ENCODE data around the gene MGST1.

Gene MGST1

DNA sequence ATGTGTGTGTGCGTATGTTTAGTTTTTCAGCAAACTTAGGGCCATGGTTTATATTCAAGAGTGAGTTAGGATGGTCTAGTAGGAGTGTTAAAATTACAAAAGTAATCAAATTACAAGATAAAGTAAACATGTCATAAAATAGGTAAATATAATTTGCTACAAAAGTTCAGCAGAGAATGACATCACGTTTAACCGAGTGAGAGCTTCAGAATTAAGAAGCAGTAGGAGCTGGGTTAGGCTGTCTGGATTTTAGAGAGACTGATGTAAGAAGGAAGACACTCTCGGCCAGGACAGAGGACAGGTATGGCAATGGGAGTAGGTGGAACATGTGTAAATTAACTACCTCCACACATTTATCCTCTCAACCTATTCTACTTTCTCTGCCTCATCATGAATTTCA is 11.6 kb upstream of the MGST1 start:
- no peak overlapping the region for H3K4me3 ChIP-seq (ENCODE audit: low read length in 2 of 2)
- H2BK12ac ChIP-seq (ENCODE audit: low read length): no peak overlapping the region
- no peak overlapping the region for H3K9ac ChIP-seq (ENCODE audit: low read depth, low read length, poor library complexity)
- no peaks in the 10 kb centered on the region for H3K36me3 ChIP-seq (replicated peaks in 1 of 2; ENCODE audit: control insufficient read depth in 2 of 2, insufficient read depth in 2 of 2, low read length in 2 of 2)
- no peak overlapping the region for H2BK5ac ChIP-seq (ENCODE audit: low read length)
- H3K4ac ChIP-seq (ENCODE audit: low read length): no peak overlapping the region
- no peak overlapping the region for H2AK5ac ChIP-seq (ENCODE audit: low read depth, low read length)
- no peak for DNase-seq (ENCODE audit: low spot score)
- no peaks in the 10 kb centered on the region for H3K79me1 ChIP-seq (ENCODE audit: low read depth, low read length)
- no peak overlapping the region for H2BK120ac ChIP-seq (ENCODE audit: low read depth, low read length)
- no peaks in the 10 kb centered on the region for H3K27me3 ChIP-seq (ENCODE audit: control insufficient read depth in 3 of 3, insufficient read depth in 3 of 3, low read depth in 1 of 3, low read length in 3 of 3)
- H3K27ac ChIP-seq (replicated peaks; ENCODE audit: low read length): no peak overlapping the region
- H3K9me3 ChIP-seq (replicated peaks in 1 of 2; ENCODE audit: control insufficient read depth in 2 of 2, insufficient read depth in 1 of 2, low read depth in 1 of 2, low read length in 2 of 2): no peaks in the 10 kb centered on the region
- no peak overlapping the region for H2AFZ ChIP-seq (ENCODE audit: low read length)
- H3K14ac ChIP-seq (ENCODE audit: low read length): no peak overlapping the region
- H3K18ac ChIP-seq (ENCODE audit: low read length): no peak overlapping the region
- H4K8ac ChIP-seq (ENCODE audit: low read depth, low read length): no peak overlapping the region
- H2BK15ac ChIP-seq (ENCODE audit: low read length): no peak overlapping the region
- no peak overlapping the region for H4K91ac ChIP-seq (ENCODE audit: low read depth, low read length, poor library complexity)
- H3K23ac ChIP-seq (ENCODE audit: low read depth, low read length, poor library complexity): no peak overlapping the region
- peaks cover 0 to 2% of the 10 kb centered on the region in 2 donors for H3K4me1 ChIP-seq (ENCODE audit: control insufficient read depth in 2 of 2, insufficient read depth in 1 of 2, low read depth in 1 of 2, low read length in 2 of 2)
- no peak overlapping the region for H3K4me2 ChIP-seq (ENCODE audit: insufficient read depth, low read length, poor library complexity, severe bottlenecking)
- no CpG with 5 or more reads among the region's 4 CpGs for WGBS, 2 donors (ENCODE audit: extremely low coverage in 2 of 2, insufficient read length in 2 of 2, insufficient replicate concordance in 1 of 2)

DNA sequence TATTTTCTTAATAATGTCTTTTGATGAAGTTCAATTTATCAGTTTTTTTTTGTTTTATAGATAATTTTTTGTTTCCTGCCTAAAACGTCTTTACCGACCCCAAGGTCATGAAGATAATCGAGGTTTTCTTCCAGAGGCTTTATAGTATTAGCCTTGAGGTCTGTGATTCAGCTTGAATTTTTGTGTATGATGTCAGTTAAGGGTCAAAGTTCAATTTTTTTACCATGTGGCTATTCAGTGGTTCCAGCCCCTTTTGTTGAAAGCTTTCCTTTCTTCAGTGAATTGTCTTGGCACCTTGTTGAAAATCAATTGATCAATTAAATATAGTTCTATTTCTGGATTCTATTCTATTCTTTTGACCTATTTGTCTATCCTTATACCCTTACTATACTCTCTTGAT is 3.2 kb upstream of the MGST1 start:
- H3K4me1 ChIP-seq (ENCODE audit: control insufficient read depth in 2 of 2, insufficient read depth in 1 of 2, low read depth in 1 of 2, low read length in 2 of 2): peaks cover 2 to 22% of the 10 kb centered on the region in 2 donors
- no peak overlapping the region for H2AK5ac ChIP-seq (ENCODE audit: low read depth, low read length)
- no peak overlapping the region for H2BK15ac ChIP-seq (ENCODE audit: low read length)
- no peak overlapping the region for H3K23ac ChIP-seq (ENCODE audit: low read depth, low read length, poor library complexity)
- H3K27ac ChIP-seq (replicated peaks; ENCODE audit: low read length): no peak overlapping the region
- H3K9ac ChIP-seq (ENCODE audit: low read depth, low read length, poor library complexity): no peak overlapping the region
- no peak overlapping the region for H3K18ac ChIP-seq (ENCODE audit: low read length)
- no peak overlapping the region for H3K4me2 ChIP-seq (ENCODE audit: insufficient read depth, low read length, poor library complexity, severe bottlenecking)
- no peaks in the 10 kb centered on the region for H3K27me3 ChIP-seq (ENCODE audit: control insufficient read depth in 3 of 3, insufficient read depth in 3 of 3, low read depth in 1 of 3, low read length in 3 of 3)
- no peak overlapping the region for H2BK12ac ChIP-seq (ENCODE audit: low read length)
- H3K4me3 ChIP-seq (ENCODE audit: low read length in 2 of 2): no peak overlapping the region
- H3K36me3 ChIP-seq (replicated peaks in 1 of 2; ENCODE audit: control insufficient read depth in 2 of 2, insufficient read depth in 2 of 2, low read length in 2 of 2): no peaks in the 10 kb centered on the region
- H4K8ac ChIP-seq (ENCODE audit: low read depth, low read length): no peak overlapping the region
- H4K91ac ChIP-seq (ENCODE audit: low read depth, low read length, poor library complexity): no peak overlapping the region
- H3K79me1 ChIP-seq (ENCODE audit: low read depth, low read length): no peaks in the 10 kb centered on the region
- no peak overlapping the region for H3K4ac ChIP-seq (ENCODE audit: low read length)
- WGBS, 2 donors (ENCODE audit: extremely low coverage in 2 of 2, insufficient read length in 2 of 2, insufficient replicate concordance in 1 of 2): no CpG with 5 or more reads among the region's 3 CpGs
- no peak for DNase-seq (ENCODE audit: low spot score)
- no peaks in the 10 kb centered on the region for H3K9me3 ChIP-seq (replicated peaks in 1 of 2; ENCODE audit: control insufficient read depth in 2 of 2, insufficient read depth in 1 of 2, low read depth in 1 of 2, low read length in 2 of 2)
- H3K14ac ChIP-seq (ENCODE audit: low read length): no peak overlapping the region
- no peak overlapping the region for H2BK5ac ChIP-seq (ENCODE audit: low read length)
- no peak overlapping the region for H2BK120ac ChIP-seq (ENCODE audit: low read depth, low read length)
- H2AFZ ChIP-seq (ENCODE audit: low read length): no peak overlapping the region

DNA sequence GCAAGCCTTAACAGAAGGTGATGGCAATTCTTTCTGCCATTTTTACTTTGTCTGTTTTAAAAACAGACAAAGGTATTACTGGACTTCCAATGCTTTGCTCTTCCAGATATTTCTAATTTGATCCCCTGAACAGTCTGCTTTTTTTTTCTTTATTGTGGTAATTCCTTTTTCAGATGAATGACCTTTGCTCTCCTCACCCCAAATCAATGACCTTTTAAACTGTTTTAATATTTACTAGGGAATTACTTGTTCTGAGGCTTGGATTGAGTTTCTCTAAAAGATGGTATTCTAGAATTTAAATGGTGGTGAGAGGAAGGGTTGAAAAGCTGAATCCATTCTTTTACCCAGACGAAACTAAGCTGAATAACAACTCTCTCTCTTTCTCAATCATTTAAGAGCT is 2.3 kb upstream of the MGST1 start:
- no peaks in the 10 kb centered on the region for H3K27me3 ChIP-seq (ENCODE audit: control insufficient read depth in 3 of 3, insufficient read depth in 3 of 3, low read depth in 1 of 3, low read length in 3 of 3)
- no peak overlapping the region for H2AK5ac ChIP-seq (ENCODE audit: low read depth, low read length)
- H2BK12ac ChIP-seq (ENCODE audit: low read length): no peak overlapping the region
- no peak for DNase-seq (ENCODE audit: low spot score)
- peak overlapping the region; percentile 43 for H3K27ac ChIP-seq (replicated peaks; ENCODE audit: low read length)
- H3K4me2 ChIP-seq (ENCODE audit: insufficient read depth, low read length, poor library complexity, severe bottlenecking): no peak overlapping the region
- no peak overlapping the region for H4K8ac ChIP-seq (ENCODE audit: low read depth, low read length)
- H3K4me1 ChIP-seq (ENCODE audit: control insufficient read depth in 2 of 2, insufficient read depth in 1 of 2, low read depth in 1 of 2, low read length in 2 of 2): peaks cover 4 to 22% of the 10 kb centered on the region in 2 donors
- no peak overlapping the region for H3K4ac ChIP-seq (ENCODE audit: low read length)
- no peak overlapping the region for H2BK120ac ChIP-seq (ENCODE audit: low read depth, low read length)
- H4K91ac ChIP-seq (ENCODE audit: low read depth, low read length, poor library complexity): no peak overlapping the region
- no peaks in the 10 kb centered on the region for H3K36me3 ChIP-seq (replicated peaks in 1 of 2; ENCODE audit: control insufficient read depth in 2 of 2, insufficient read depth in 2 of 2, low read length in 2 of 2)
- H3K4me3 ChIP-seq (ENCODE audit: low read length in 2 of 2): no peak overlapping the region
- H3K14ac ChIP-seq (ENCODE audit: low read length): no peak overlapping the region
- H3K9ac ChIP-seq (ENCODE audit: low read depth, low read length, poor library complexity): no peak overlapping the region
- no peak overlapping the region for H2BK15ac ChIP-seq (ENCODE audit: low read length)
- WGBS, 2 donors (ENCODE audit: extremely low coverage in 2 of 2, insufficient read length in 2 of 2, insufficient replicate concordance in 1 of 2): no CpG with 5 or more reads among the region's 1 CpG
- no peaks in the 10 kb centered on the region for H3K9me3 ChIP-seq (replicated peaks in 1 of 2; ENCODE audit: control insufficient read depth in 2 of 2, insufficient read depth in 1 of 2, low read depth in 1 of 2, low read length in 2 of 2)
- H3K23ac ChIP-seq (ENCODE audit: low read depth, low read length, poor library complexity): no peak overlapping the region
- no peaks in the 10 kb centered on the region for H3K79me1 ChIP-seq (ENCODE audit: low read depth, low read length)
- H2BK5ac ChIP-seq (ENCODE audit: low read length): no peak overlapping the region
- no peak overlapping the region for H2AFZ ChIP-seq (ENCODE audit: low read length)
- no peak overlapping the region for H3K18ac ChIP-seq (ENCODE audit: low read length)

DNA sequence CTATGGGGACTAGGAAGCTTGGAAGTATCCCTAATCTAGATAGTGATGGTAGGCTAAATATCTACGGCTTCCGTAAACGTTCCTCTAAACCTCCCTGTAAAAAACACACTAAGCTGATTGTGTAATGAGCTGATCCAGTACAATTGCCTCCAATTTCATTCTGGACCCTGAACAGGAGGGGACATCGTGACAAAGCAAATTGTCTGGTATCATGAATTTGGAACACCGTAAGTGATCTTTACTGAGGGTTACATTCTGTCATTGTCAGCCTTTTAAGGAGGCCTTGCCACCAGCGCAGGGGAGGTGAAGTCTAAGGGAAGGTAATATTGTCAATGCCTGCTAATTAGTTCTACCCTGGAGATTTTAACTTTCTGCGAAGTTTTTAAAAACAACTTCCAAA is 487 bp upstream of the MGST1 start:
- Histone ChIP-seq H3K79me1 (ENCODE audit: low read depth, low read length) (no peaks in the 10 kb centered on the region), H3K4me1 (ENCODE audit: control insufficient read depth in 2 of 2, insufficient read depth in 1 of 2, low read depth in 1 of 2, low read length in 2 of 2) (peaks cover 7 to 32% of the 10 kb centered on the region in 2 donors)

More for the DNA sequence above, 487 bp upstream of the MGST1 start:
- H2BK15ac ChIP-seq (ENCODE audit: low read length): no peak overlapping the region
- H2AFZ ChIP-seq (ENCODE audit: low read length): peak overlapping the region; percentile 84
- no peak overlapping the region for H3K9ac ChIP-seq (ENCODE audit: low read depth, low read length, poor library complexity)
- no peak overlapping the region for H3K18ac ChIP-seq (ENCODE audit: low read length)
- no peak overlapping the region for H4K91ac ChIP-seq (ENCODE audit: low read depth, low read length, poor library complexity)
- peak overlapping the region; percentile 89 for H3K27ac ChIP-seq (replicated peaks; ENCODE audit: low read length)
- H2BK12ac ChIP-seq (ENCODE audit: low read length): no peak overlapping the region
- H3K36me3 ChIP-seq (replicated peaks in 1 of 2; ENCODE audit: control insufficient read depth in 2 of 2, insufficient read depth in 2 of 2, low read length in 2 of 2): no peaks in the 10 kb centered on the region
- H3K27me3 ChIP-seq (ENCODE audit: control insufficient read depth in 3 of 3, insufficient read depth in 3 of 3, low read depth in 1 of 3, low read length in 3 of 3): no peaks in the 10 kb centered on the region
- no peaks in the 10 kb centered on the region for H3K9me3 ChIP-seq (replicated peaks in 1 of 2; ENCODE audit: control insufficient read depth in 2 of 2, insufficient read depth in 1 of 2, low read depth in 1 of 2, low read length in 2 of 2)
- no peak overlapping the region for H3K4ac ChIP-seq (ENCODE audit: low read length)
- H2BK120ac ChIP-seq (ENCODE audit: low read depth, low read length): no peak overlapping the region
- H3K4me2 ChIP-seq (ENCODE audit: insufficient read depth, low read length, poor library complexity, severe bottlenecking): peak overlapping the region; percentile 46
- no peak overlapping the region for H3K14ac ChIP-seq (ENCODE audit: low read length)
- no peak overlapping the region for H4K8ac ChIP-seq (ENCODE audit: low read depth, low read length)
- no peak overlapping the region for H2BK5ac ChIP-seq (ENCODE audit: low read length)
- WGBS, 2 donors (ENCODE audit: extremely low coverage in 2 of 2, insufficient read length in 2 of 2, insufficient replicate concordance in 1 of 2): no CpG with 5 or more reads among the region's 7 CpGs
- no peak overlapping the region for H3K23ac ChIP-seq (ENCODE audit: low read depth, low read length, poor library complexity)
- H2AK5ac ChIP-seq (ENCODE audit: low read depth, low read length): no peak overlapping the region
- no peak for DNase-seq (ENCODE audit: low spot score)
- peak overlapping the region in 1 of 2 donors; percentile 50 for H3K4me3 ChIP-seq (ENCODE audit: low read length in 2 of 2)

Data from neuronal stem cell (in vitro differentiated cells).